A549 treated with CpdA at 1 μM for 4 hours (cell line): ENCODE data around the gene STC2. TPM values are rescaled to one million over a fixed set of nuclear protein-coding genes. Genes with fewer than 3 reads are reported as not detected.

Experiments used
- total RNA-seq: library from RNA; stranded (reverse); fragments of 200-300 nt; extraction: Qiagen RNA extraction; gene quantifications from 5 replicates; pipeline ENCODE4 v1.2.3, GENCODE V29; 2022; ENCODE audit warnings: low read depth

STC2 gene
- 53.7 to 87.1 TPM (median 59.5 TPM) in 5 replicates for total RNA-seq

GRCh38 chr5:173327948-173328843 is at the start of gene STC2:
STC2 (minus strand) TSS chr5:173328414; CDS start chr5:173328193, 221 bp downstream.

Other genes starting within 250 kb of the STC2 start
- gene BNIP1, start 183.9 kb downstream of the STC2 start, total RNA-seq, result 15.0 to 18.7 TPM (median 16.8 TPM) in 5 replicates
- gene NKX2-5, start 93.2 kb downstream of the STC2 start, total RNA-seq, result 11.2 to 15.7 TPM (median 14.4 TPM) in 5 replicates